Esophagus squamous epithelium (tissue), 5 donors: ENCODE measurements around the gene SLC9A2. TPM values are rescaled to one million over a fixed set of nuclear protein-coding genes. Genes with fewer than 3 reads are reported as not detected.

Experiments
- DNase-seq: peaks from one replicate; lab custom pipeline; 2025; lab: John Stamatoyannopoulos, UW
- H3K27ac ChIP-seq, 4 donors: fragments of 200-600 bp; sonication (generic); one replicate each; pipeline ENCODE4 v1.5.1; 2016 to 2019; ENCODE audit warnings: mild to moderate bottlenecking in 1 of 4
- H3K27me3 ChIP-seq, 4 donors: fragments of 200-600 bp; sonication (generic); 1 replicate in 3 of 4; 2 replicates in 1 of 4; pipeline versions ENCODE4 v1.5.1 to v1.6.0; 2017 to 2021; ENCODE audit warnings: antibody characterized with exemption in 1 of 4
- H3K36me3 ChIP-seq, 3 donors: fragments of 200-600 bp; sonication (generic); one replicate each; pipeline ENCODE4 v1.5.1; 2016 to 2019
- H3K4me1 ChIP-seq, 3 donors: fragments of 200-600 bp; sonication (generic); one replicate each; pipeline ENCODE4 v1.5.1; 2017 to 2019
- H3K4me3 ChIP-seq, 4 donors: fragments of 200-600 bp; sonication (generic); 1 replicate in 3 of 4; 2 replicates in 1 of 4; pipeline ENCODE4 v1.5.1; 2016 to 2019; ENCODE audit warnings: mild to moderate bottlenecking in 2 of 4, moderate library complexity in 1 of 4
- H3K9me3 ChIP-seq, 3 donors: fragments of 200-600 bp; sonication (generic); one replicate each; pipeline ENCODE4 v1.5.1; 2016 to 2019
- CTCF ChIP-seq, 6 experiments: fragments of 450-650 bp in 4 of 6; fragments of 200-600 bp in 2 of 6; sonication (generic) in 2 of 6; IDR thresholded peaks; one replicate each; pipeline ENCODE4 v1.5.1; 2016 to 2019; ENCODE audit warnings: antibody characterized with exemption in 6 of 6, mild to moderate bottlenecking in 4 of 6, moderate library complexity in 4 of 6
- POLR2A ChIP-seq, 4 donors: fragments of 450-650 bp; IDR thresholded peaks; one replicate each; pipeline ENCODE4 v1.6.1; 2017; ENCODE audit warnings: antibody characterized with exemption in 4 of 4, mild to moderate bottlenecking in 4 of 4, moderate library complexity in 3 of 4
- WGBS, 2 donors: methylation state at CpG; one replicate each; pipeline ENCODE4 v1.1.5; 2018; 5-methylcytosine and 5-hydroxymethylcytosine counted together
- intact Hi-C: fragments of 100-400 bp; cut with DNase I; formaldehyde crosslinking; loops from one replicate; pipeline ENCODE4 v1.15.0; 2022
- total RNA-seq, 4 donors: library from RNA; depleted of rRNA; stranded (reverse); fragments of >200 nt; gene quantifications; one replicate each; pipeline ENCODE4 v1.1.0, GENCODE V29; 2016
- donor health status: DM: yes; HTN: yes; CAD: no.

SLC9A2 gene
- total RNA-seq, 4 donors from 2014 or later, result 0.47 TPM; not detected in 3

- intact Hi-C loops, result no loop called here
- TF ChIP-seq CTCF (IDR thresholded peaks at IDR 0.05) (no peak), POLR2A (IDR thresholded peaks at IDR 0.05) (no peak)
- Histone ChIP-seq H3K27ac (no peak overlapping the region), H3K4me1 (no peaks in the 10 kb centered on the region), H3K27me3 (no peaks in the 10 kb centered on the region), H3K9me3 (no peaks in the 10 kb centered on the region), H3K36me3 (no peaks in the 10 kb centered on the region), H3K4me3 (no peak overlapping the region)
- 60 to 61% methylated on average over 4 of the region's 4 CpGs for WGBS, 2 donors
- DNase-seq, result no peak
Observed at GRCh38 chr2:102672107-102672776, 52.9 kb downstream of the SLC9A2 start.

GRCh38 chr2:102674370-102674769 is 55.0 kb downstream of the SLC9A2 start:
- no peak for DNase-seq
- Histone ChIP-seq H3K9me3 (no peaks in the 10 kb centered on the region), H3K36me3 (no peaks in the 10 kb centered on the region), H3K4me1 (no peaks in the 10 kb centered on the region), H3K27me3 (no peaks in the 10 kb centered on the region), H3K27ac (no peak overlapping the region), H3K4me3 (no peak overlapping the region)
- intact Hi-C loops, result no loop called here
- no peak for TF ChIP-seq POLR2A (IDR thresholded peaks at IDR 0.05)
- TF ChIP-seq CTCF (IDR thresholded peaks at IDR 0.05), result no peak
- 74 to 100% methylated on average over 2 of the region's 2 CpGs for WGBS, 2 donors

GRCh38 chr2:102674836-102675235 is 55.5 kb downstream of the SLC9A2 start:
- no peak overlapping the region for H3K4me3 ChIP-seq
- whole genome bisulfite sequencing, 2 donors, result 76 to 78% methylated on average over 4 of the region's 4 CpGs
- no peak for DNase-seq
- TF ChIP-seq POLR2A (IDR thresholded peaks at IDR 0.05), result no peak
- no peak for TF ChIP-seq CTCF (IDR thresholded peaks at IDR 0.05)
- no peak overlapping the region for H3K27ac ChIP-seq
- intact Hi-C loops, result no loop called here
- no peaks in the 10 kb centered on the region for H3K4me1 ChIP-seq
- no peaks in the 10 kb centered on the region for H3K36me3 ChIP-seq
- H3K9me3 ChIP-seq, result no peaks in the 10 kb centered on the region
- H3K27me3 ChIP-seq, result no peaks in the 10 kb centered on the region

- H3K4me3 ChIP-seq, result no peak overlapping the region
- no peak for DNase-seq
- WGBS, 2 donors, result 60 to 64% methylated on average over 4 of the region's 4 CpGs
Observed at GRCh38 chr2:102677244-102678215, 58.2 kb downstream of the SLC9A2 start.

More at GRCh38 chr2:102677244-102678215, 58.2 kb downstream of the SLC9A2 start:
- H3K36me3 ChIP-seq, result no peaks in the 10 kb centered on the region
- H3K4me1 ChIP-seq, result no peaks in the 10 kb centered on the region
- H3K27ac ChIP-seq, result no peak overlapping the region
- TF ChIP-seq POLR2A (IDR thresholded peaks at IDR 0.05) (no peak), CTCF (IDR thresholded peaks at IDR 0.05) (no peak)
- H3K27me3 ChIP-seq, result peaks cover 0 to 6% (median 0%) of the 10 kb centered on the region in 4 donors
- H3K9me3 ChIP-seq, result no peaks in the 10 kb centered on the region
- intact Hi-C loops, result no loop called here
